Ecto neural progenitor cell (in vitro differentiated cells): ENCODE data around the gene MAP4.
"Not testable (repeated sequence)": the region's sequence is repeated elsewhere in the genome, so short reads cannot be mapped to it uniquely, and the experiment has no call there.

Source experiments
- DNase-seq: peaks from one replicate; pipeline ENCODE4 v3.0.0-alpha.2; 2018; ENCODE audit warnings: low spot score

The MAP4 gene

GRCh38 chr3:47841786-47842349 is 174.3 kb downstream of the MAP4 start:
- DNase-seq, result no peak

DNA sequence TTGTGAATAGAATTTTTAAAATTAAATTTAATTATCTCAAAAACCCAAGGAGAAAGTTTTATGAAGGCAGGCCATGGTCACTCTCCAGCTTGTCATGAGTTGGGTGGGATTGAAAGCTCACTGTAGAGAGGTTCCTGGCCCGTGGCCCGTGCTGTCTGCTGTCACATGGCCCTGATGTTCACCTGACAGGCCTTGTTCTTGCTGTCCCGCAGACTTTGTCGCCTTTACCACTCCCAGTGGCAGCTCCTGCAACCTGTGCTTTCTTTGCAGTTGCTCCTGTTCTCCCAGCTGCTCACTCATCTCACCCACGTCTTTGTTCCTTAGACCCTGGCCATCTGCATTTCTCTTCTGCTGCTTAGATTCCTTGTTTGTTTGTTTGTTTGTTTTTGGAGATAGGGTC is 177.7 kb downstream of the MAP4 start:
- no peak for DNase-seq

- no peak for DNase-seq
These were observed 179.2 kb downstream of the MAP4 start for GRCh38 chr3:47836986-47837385.

DNA sequence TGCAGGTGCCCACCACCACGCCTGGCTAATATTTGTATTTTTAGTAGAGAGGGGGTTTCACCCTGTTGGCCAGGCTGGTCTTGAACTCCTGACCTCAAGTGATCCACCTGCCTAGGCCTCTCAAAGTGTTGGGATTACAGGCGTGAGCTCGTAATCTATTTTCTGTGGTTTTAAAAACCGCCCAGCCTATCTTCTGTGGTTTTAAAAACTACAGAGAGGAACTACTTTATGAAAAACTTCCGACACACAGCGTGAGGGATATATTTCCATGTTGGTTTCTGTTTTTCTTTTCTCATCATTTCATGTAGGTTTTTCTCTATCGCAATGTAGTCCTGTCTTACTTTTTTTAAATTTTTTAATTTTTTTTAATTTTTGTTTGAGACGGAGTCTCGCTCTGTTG is 186.7 kb downstream of the MAP4 start:
- DNase-seq, result not testable (repeated sequence)

- DNase-seq, result no peak
These were observed 190.6 kb downstream of the MAP4 start for GRCh38 chr3:47825590-47825989.

- peak; percentile 89 for DNase-seq
These were observed 191.4 kb downstream of the MAP4 start for GRCh38 chr3:47824541-47825473.

DNA sequence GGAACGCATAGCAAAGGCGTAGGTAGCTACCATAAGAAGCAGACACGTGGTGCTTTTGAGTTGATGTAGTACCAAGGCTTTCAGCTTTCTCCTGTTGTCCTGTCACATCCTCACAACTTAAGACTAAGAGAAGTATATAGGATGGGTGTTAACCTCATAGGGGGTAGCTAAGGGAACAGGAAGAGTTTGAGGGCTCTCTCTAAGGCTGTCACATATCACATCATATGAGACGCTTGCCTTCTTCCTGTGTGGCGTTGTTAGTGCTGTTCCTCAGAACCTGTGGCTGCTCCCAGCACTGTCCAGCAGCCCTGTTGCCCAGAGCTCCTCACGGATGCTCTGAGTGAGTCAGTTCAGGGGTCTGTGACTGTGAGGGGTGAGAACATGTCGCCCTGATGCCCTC is 198.6 kb downstream of the MAP4 start:
- no peak for DNase-seq

DNA sequence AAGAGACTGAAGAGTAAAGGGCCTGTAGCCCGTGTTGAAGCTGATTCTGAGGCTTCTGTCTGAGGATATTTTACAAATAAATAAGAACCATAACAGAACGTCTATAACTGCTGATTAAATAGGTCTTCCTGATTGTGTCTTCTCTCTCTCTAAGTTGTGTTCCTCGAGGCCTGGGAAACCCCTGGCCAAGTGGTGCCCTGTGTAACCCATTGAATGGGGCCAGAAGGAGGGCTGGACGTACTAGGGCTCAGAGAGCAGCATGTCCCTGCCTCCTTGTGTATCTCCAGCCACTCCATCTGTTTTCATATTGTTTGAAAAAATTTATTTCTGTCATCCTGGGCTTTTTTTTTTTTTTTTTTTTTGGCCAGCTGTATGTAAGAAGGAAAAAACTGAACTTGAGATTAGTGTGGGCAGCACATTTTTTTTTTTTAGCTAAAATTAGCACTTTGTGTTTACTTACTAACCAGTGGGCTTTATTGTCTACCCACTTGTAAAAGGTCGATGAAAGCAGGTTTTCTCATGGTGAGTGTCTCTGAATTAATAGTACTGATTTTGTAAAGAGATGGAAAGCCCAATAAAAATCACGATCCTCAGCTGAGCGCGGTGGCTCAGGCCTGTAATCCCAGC is 202.6 kb downstream of the MAP4 start:
- DNase-seq, result no peak

GRCh38 chr3:47804577-47804976 is 211.6 kb downstream of the MAP4 start:
- no peak for DNase-seq

DNA sequence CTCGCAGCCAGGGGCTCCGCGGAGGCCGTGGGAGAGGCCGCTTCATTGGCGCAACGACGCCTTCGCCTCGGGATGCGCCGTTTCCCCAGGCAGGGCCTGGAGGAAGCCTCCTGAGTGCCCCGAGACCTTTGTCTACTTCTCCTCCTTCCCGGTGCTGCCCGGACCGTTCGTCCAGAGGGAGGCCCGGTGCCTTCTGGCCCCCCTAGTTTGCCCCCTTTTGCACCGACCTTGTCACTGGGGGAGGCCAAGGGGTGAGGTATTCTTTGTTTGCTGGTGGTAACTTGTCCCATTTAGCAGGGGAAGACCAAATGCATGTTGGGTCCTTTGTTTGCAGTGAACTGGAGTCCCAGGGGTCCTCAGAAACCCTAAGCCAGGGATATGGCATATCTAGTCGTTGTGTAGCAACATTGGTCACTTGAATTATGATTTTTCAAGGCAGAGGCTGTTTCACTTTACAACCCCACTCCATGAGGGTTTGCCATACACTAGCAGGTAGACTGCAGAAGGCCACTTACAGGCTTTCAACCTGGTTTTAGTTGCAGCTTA is 212.7 kb downstream of the MAP4 start:
- no peak for DNase-seq

- DNase-seq, result peak; percentile 92
These were observed 213.3 kb downstream of the MAP4 start, which contains the start of gene DHX30 for GRCh38 chr3:47802734-47803479. Gene DHX30, plus strand, starts transcription at chr3:47803138. Its CDS starts 7,546 bp downstream, at chr3:47810684.
